IMR-90 (cell line): ENCODE measurements around the gene COG8. TPM values are rescaled to one million over a fixed set of nuclear protein-coding genes. Genes with fewer than 3 reads are reported as not detected.
A peak's percentile ranks its signal among the peaks of the same experiment; 100 is the strongest.

Source experiments
- ATAC-seq: fragments of 200-7000 bp; cut with Tn5 transposase; 2 replicates; pipeline ENCODE4 v1.9.1; 2020; ENCODE audit warnings: low read depth, mild to moderate bottlenecking, moderate library complexity
- BruUV-seq: library from RNA; stranded (reverse); fragments of 400-500 nt; replicated peaks from 2 replicates; lab custom pipeline; 2021; lab: Mats Ljungman, UMichigan
- CTCF ChIA-PET: fragments of 300-600 bp; formaldehyde crosslinking; extraction: SDS; loops from one replicate; lab custom pipeline; 2021; ENCODE audit warnings: antibody characterized with exemption; lab: Yijun Ruan, JAX
- POLR2A ChIA-PET: fragments of 300-600 bp; sonication (Branson Sonifier 250); formaldehyde crosslinking; loops from one replicate; lab custom pipeline; 2022; ENCODE audit warnings: antibody characterized with exemption; ENCODE audit not compliant: unreplicated experiment; lab: Charles Lee
- DNase-seq: peaks from one replicate; pipeline ENCODE4 v3.0.0; 2013
- H2AFZ ChIP-seq: replicated peaks from 2 replicates; pipeline ENCODE3; 2013; ENCODE audit warnings: low read length, mild to moderate bottlenecking; ENCODE audit not compliant: poor library complexity
- H2AK5ac ChIP-seq: 2 replicates; pipeline ENCODE4 v1.6.1; 2013; ENCODE audit warnings: low read depth, low read length, inconsistent platforms
- H2AK9ac ChIP-seq: replicated peaks from 2 replicates; pipeline ENCODE3; 2013; ENCODE audit warnings: mild to moderate bottlenecking, low read depth, low read length, moderate library complexity; ENCODE audit not compliant: poor library complexity
- H2BK120ac ChIP-seq: 2 replicates; pipeline ENCODE4 v1.6.1; 2013; ENCODE audit warnings: low read depth, low read length, inconsistent platforms
- H2BK15ac ChIP-seq: 3 replicates; pipeline ENCODE4 v1.6.1; 2013; ENCODE audit warnings: low read depth, low read length, inconsistent platforms
- H2BK20ac ChIP-seq: 2 replicates; pipeline ENCODE4 v1.6.1; 2013; ENCODE audit warnings: low read depth, mild to moderate bottlenecking, inconsistent platforms, low read length, moderate library complexity
- H2BK5ac ChIP-seq: 2 replicates; pipeline ENCODE4 v1.6.1; 2013; ENCODE audit warnings: mild to moderate bottlenecking, low read depth, low read length, inconsistent platforms; ENCODE audit not compliant: poor library complexity, severe bottlenecking
- H3K14ac ChIP-seq: replicated peaks from 2 replicates; pipeline ENCODE4 v1.6.1; 2013; ENCODE audit warnings: low read depth, low read length, inconsistent platforms
- H3K18ac ChIP-seq: 2 replicates; pipeline ENCODE4 v1.6.1; 2013; ENCODE audit warnings: low read depth, low read length, control low read depth
- H3K23ac ChIP-seq: 2 replicates; pipeline ENCODE4 v1.6.1; 2013; ENCODE audit warnings: low read depth, low read length, inconsistent platforms
- H3K27ac ChIP-seq: 2 replicates; pipeline ENCODE4 v1.5.1; 2013; ENCODE audit warnings: mild to moderate bottlenecking, control low read depth, low read length; ENCODE audit not compliant: insufficient read depth
- H3K27me3 ChIP-seq: 2 replicates; pipeline ENCODE4 v1.6.1; 2013; ENCODE audit warnings: low read length; ENCODE audit not compliant: control insufficient read depth, insufficient read depth
- H3K36me3 ChIP-seq: 2 replicates; pipeline ENCODE4 v1.6.1; 2013; ENCODE audit warnings: low read length, mixed read lengths; ENCODE audit not compliant: control insufficient read depth, insufficient read depth
- H3K4ac ChIP-seq: 2 replicates; pipeline ENCODE4 v1.6.1; 2013; ENCODE audit warnings: low read depth, low read length, inconsistent platforms
- H3K4me1 ChIP-seq: 2 replicates; pipeline ENCODE4 v1.6.1; 2013; ENCODE audit warnings: low read length, mixed read lengths; ENCODE audit not compliant: control insufficient read depth, insufficient read depth
- H3K4me2 ChIP-seq: 2 replicates; pipeline ENCODE4 v1.6.1; 2013; ENCODE audit warnings: low read depth, mild to moderate bottlenecking, control low read depth, low read length, moderate library complexity
- H3K4me3 ChIP-seq: 2 replicates; pipeline ENCODE4 v1.5.1; 2013; ENCODE audit warnings: low read depth, mild to moderate bottlenecking, control low read depth, low read length, moderate library complexity; ENCODE audit not compliant: insufficient read depth
- H3K56ac ChIP-seq: 2 replicates; pipeline ENCODE4 v1.6.1; 2013; ENCODE audit warnings: low read length, inconsistent platforms; ENCODE audit not compliant: insufficient read depth; ENCODE audit errors: extremely low read depth
- H3K79me1 ChIP-seq, 2 experiments: 2 replicates each; pipeline ENCODE4 v1.6.1; 2013; ENCODE audit warnings: low read length in 2 of 2, inconsistent platforms in 1 of 2, low read depth in 1 of 2
- H3K9ac ChIP-seq: 2 replicates; pipeline ENCODE4 v1.6.1; 2013; ENCODE audit warnings: low read depth, low read length, control low read depth
- H3K9me1 ChIP-seq: 2 replicates; pipeline ENCODE4 v1.6.1; 2013; ENCODE audit warnings: low read length, inconsistent platforms; ENCODE audit not compliant: insufficient read depth
- H3K9me3 ChIP-seq: 2 replicates; pipeline ENCODE4 v1.6.1; 2013; ENCODE audit warnings: low read length; ENCODE audit not compliant: control insufficient read depth, insufficient read depth
- H4K20me1 ChIP-seq: 2 replicates; pipeline ENCODE4 v1.6.1; 2013; ENCODE audit warnings: low read length, inconsistent platforms; ENCODE audit not compliant: insufficient read depth
- H4K5ac ChIP-seq: 2 replicates; pipeline ENCODE4 v1.6.1; 2013; ENCODE audit warnings: mild to moderate bottlenecking, low read depth, low read length, control low read depth
- H4K8ac ChIP-seq, 2 experiments: 2 replicates each; pipeline ENCODE4 v1.6.1; 2013; ENCODE audit warnings: low read depth in 2 of 2, low read length in 2 of 2, control low read depth in 1 of 2, inconsistent platforms in 1 of 2
- H4K91ac ChIP-seq: 2 replicates; pipeline ENCODE4 v1.6.1; 2013; ENCODE audit warnings: low read depth, low read length, inconsistent platforms; ENCODE audit not compliant: insufficient read depth
- BHLHE40 ChIP-seq: fragments of 150-350 bp; IDR thresholded peaks from 2 replicates; pipeline ENCODE4 v1.6.1; 2016; ENCODE audit warnings: mild to moderate bottlenecking, low read depth, low read length
- CEBPB ChIP-seq: IDR thresholded peaks from 2 replicates; pipeline ENCODE4 v1.6.1; 2012; ENCODE audit warnings: low read depth, low read length, improper control_type of control experiment
- ELK1 ChIP-seq: fragments of 150-350 bp; IDR thresholded peaks from 2 replicates; pipeline ENCODE4 v1.6.1; 2016; ENCODE audit warnings: low read depth, mild to moderate bottlenecking, low read length, moderate library complexity, borderline replicate concordance
- FOS ChIP-seq: fragments of 150-350 bp; IDR thresholded peaks from 2 replicates; pipeline ENCODE4 v1.6.1; 2016; ENCODE audit warnings: low read depth, low read length
- MAFK ChIP-seq: IDR thresholded peaks from 2 replicates; pipeline ENCODE4 v1.6.1; 2012; ENCODE audit warnings: low read depth, low read length, improper control_type of control experiment
- MXI1 ChIP-seq: IDR thresholded peaks from 2 replicates; pipeline ENCODE4 v1.6.1; 2012; ENCODE audit warnings: low read depth, mild to moderate bottlenecking, low read length, moderate library complexity, borderline replicate concordance
- SMC3 ChIP-seq: fragments of 150-350 bp; IDR thresholded peaks from 2 replicates; pipeline ENCODE4 v1.6.1; 2016; ENCODE audit warnings: low read depth, mild to moderate bottlenecking, antibody characterized with exemption, low read length, moderate library complexity
- WGBS, 2 experiments: methylation state at CpG; one replicate each; pipeline versions ENCODE4 v1.1.5 to v1.1.7; 2013; ENCODE audit warnings: missing lambda C conversion rate in 2 of 2; ENCODE audit not compliant: insufficient read length in 1 of 2; ENCODE audit errors: extremely low coverage in 2 of 2; 5-methylcytosine and 5-hydroxymethylcytosine counted together
- dilution Hi-C: fragments of 300-500 bp; cut with HindIII; formaldehyde crosslinking; loops from one replicate; pipeline ENCODE4 v1.14.3; 2018; ENCODE audit warnings: low sequenced_read_pairs; ENCODE audit not compliant: unreplicated experiment
- in situ Hi-C: fragments of 300-500 bp; cut with MboI; formaldehyde crosslinking; loops from 3 replicates; pipeline ENCODE4 v1.14.3; 2019; ENCODE audit warnings: low sequenced_read_pairs, inconsistent platforms, mixed read lengths
- intact Hi-C: fragments of 100-400 bp; cut with micrococcal nuclease; formaldehyde crosslinking; loops from 2 replicates; pipeline ENCODE4 v1.10.0; 2022
- polyA plus RNA-seq, 3 experiments: library from polyadenylated mRNA; depleted of rRNA; stranded (reverse); fragments of >200 nt; gene quantifications; 2 replicates each; pipeline ENCODE4 v1.2.3, GENCODE V29; 2012; ENCODE audit warnings: low replicate concordance in 1 of 3
- total RNA-seq: library from RNA; depleted of rRNA; stranded (reverse); fragments of >200 nt; gene quantifications from 2 replicates; pipeline ENCODE4 v1.2.3, GENCODE V29; 2012
- TF ChIP-seq, protein P1 (sequence below): fragments of 150-350 bp; IDR thresholded peaks from 2 replicates; pipeline ENCODE4 v1.6.1; 2017; ENCODE audit warnings: mild to moderate bottlenecking, antibody characterized with exemption, low read length, low read depth
- TF ChIP-seq, protein P2 (sequence below): conservative IDR thresholded peaks from 2 replicates; pipeline ENCODE4 v1.5.1; 2012; ENCODE audit warnings: mild to moderate bottlenecking, low read depth, low read length, improper control_type of control experiment

Gene COG8
- total and polyA plus RNA-seq, 2 of the 4 experiments (the other 2 are of a cell fraction), result 23.4 to 26.2 TPM

DNA sequence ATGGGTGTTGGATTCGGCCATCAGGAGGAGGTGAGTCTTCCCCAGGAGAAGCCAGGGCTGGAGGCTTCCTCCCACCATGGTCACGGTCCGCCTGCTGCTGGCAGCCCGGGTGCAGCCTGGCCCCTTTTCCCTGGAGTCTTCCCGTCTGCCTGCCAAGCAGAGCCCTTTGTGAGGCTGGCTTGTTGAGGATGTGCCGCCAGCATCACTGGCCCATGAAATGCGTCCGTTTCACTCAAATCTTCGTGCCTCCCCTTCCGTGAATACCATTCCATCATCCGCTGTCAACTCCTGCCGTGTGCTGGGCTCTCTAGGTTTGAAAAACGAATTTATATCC lies 18.7 kb downstream of the COG8 start:
- Histone ChIP-seq H3K36me3 (peaks cover 83% of the 10 kb centered on the region), H2BK5ac (no peak overlapping the region), H3K9ac (no peak overlapping the region), H4K91ac (no peak overlapping the region), H3K23ac (no peak overlapping the region), H3K79me1 (peaks cover 37 to 79% of the 10 kb centered on the region in 2 experiments), H3K27me3 (no peaks in the 10 kb centered on the region), H4K8ac (no peak overlapping the region), H4K20me1 (peaks cover 42% of the 10 kb centered on the region), H3K27ac (no peak overlapping the region), H4K5ac (no peak overlapping the region), H3K18ac (no peak overlapping the region), H2BK120ac (no peak overlapping the region), H3K4me3 (no peak overlapping the region), H2AK9ac (peak overlapping the region; percentile 24), H2AFZ (no peak overlapping the region), H3K4me2 (no peak overlapping the region), H3K9me1 (peaks cover 3% of the 10 kb centered on the region; the same call in 1 of the 2 replicates), H2BK15ac (no peak overlapping the region), H3K56ac (no peak overlapping the region), H3K9me3 (no peaks in the 10 kb centered on the region), H3K4ac (no peak overlapping the region), H3K4me1 (no peaks in the 10 kb centered on the region), H2BK20ac (no peak overlapping the region), H3K14ac (no peak overlapping the region), H2AK5ac (no peak overlapping the region)
- TF ChIP-seq BHLHE40, result no peak
- no peak for TF ChIP-seq MXI1
- TF ChIP-seq ELK1, result no peak
- TF ChIP-seq CEBPB, result no peak
- TF ChIP-seq, protein P1, sequence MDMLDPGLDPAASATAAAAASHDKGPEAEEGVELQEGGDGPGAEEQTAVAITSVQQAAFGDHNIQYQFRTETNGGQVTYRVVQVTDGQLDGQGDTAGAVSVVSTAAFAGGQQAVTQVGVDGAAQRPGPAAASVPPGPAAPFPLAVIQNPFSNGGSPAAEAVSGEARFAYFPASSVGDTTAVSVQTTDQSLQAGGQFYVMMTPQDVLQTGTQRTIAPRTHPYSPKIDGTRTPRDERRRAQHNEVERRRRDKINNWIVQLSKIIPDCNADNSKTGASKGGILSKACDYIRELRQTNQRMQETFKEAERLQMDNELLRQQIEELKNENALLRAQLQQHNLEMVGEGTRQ, result no peak
- TF ChIP-seq, protein P2, sequence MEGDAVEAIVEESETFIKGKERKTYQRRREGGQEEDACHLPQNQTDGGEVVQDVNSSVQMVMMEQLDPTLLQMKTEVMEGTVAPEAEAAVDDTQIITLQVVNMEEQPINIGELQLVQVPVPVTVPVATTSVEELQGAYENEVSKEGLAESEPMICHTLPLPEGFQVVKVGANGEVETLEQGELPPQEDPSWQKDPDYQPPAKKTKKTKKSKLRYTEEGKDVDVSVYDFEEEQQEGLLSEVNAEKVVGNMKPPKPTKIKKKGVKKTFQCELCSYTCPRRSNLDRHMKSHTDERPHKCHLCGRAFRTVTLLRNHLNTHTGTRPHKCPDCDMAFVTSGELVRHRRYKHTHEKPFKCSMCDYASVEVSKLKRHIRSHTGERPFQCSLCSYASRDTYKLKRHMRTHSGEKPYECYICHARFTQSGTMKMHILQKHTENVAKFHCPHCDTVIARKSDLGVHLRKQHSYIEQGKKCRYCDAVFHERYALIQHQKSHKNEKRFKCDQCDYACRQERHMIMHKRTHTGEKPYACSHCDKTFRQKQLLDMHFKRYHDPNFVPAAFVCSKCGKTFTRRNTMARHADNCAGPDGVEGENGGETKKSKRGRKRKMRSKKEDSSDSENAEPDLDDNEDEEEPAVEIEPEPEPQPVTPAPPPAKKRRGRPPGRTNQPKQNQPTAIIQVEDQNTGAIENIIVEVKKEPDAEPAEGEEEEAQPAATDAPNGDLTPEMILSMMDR, result no peak
- no peak for TF ChIP-seq FOS
- no peak for TF ChIP-seq MAFK
- no peak for TF ChIP-seq SMC3
- ChIA-PET POLR2A (no interaction called here), CTCF (no interaction called here)
- in situ Hi-C loops, result no loop called here
- dilution Hi-C loops, result no loop called here
- no peak for DNase-seq
- intact Hi-C loops, result no loop called here
- no peak for ATAC-seq
- 76% methylated on average over 9 of the region's 13 CpGs; no CpG with 5 or more reads in 1 of the 2 experiments for WGBS, 2 experiments
- BruUV-seq, result no TSS peak
